ENCODE results near the gene ELL2. TPM values are rescaled to one million over a fixed set of nuclear protein-coding genes. Genes with fewer than 3 reads are reported as not detected.

ELL2 gene
- total and polyA plus RNA-seq, 2 of the 13 experiments (the other 11 are each of a cell fraction or from before 2014, with no cell fraction given) = 78.9 to 97.1 TPM

GRCh38 chr5:95872346-95873268 lies 89.0 kb downstream of the ELL2 start:
- ChIA-PET CTCF (ENCODE audit: low intra/inter-chr PET ratio, low total read pairs) (no interaction called here), POLR2A (interaction anchor here (2.7 kb wide), 1 partner anchor 8 kb away, joined by 12 read pairs; no protein-coding TSS in a partner anchor)
- H3K27me3 ChIP-seq (ENCODE audit: control insufficient read depth in 1 of 2, insufficient read depth in 2 of 2, low read length in 2 of 2) = no peaks in the 10 kb centered on the region
- H2AFZ ChIP-seq (ENCODE audit: low read length) = no peak overlapping the region
- H3K4me1 ChIP-seq (ENCODE audit: insufficient read depth, low read length) = peaks cover 64% of the 10 kb centered on the region
- H3K4me2 ChIP-seq (ENCODE audit: low read depth, low read length) = no peak overlapping the region
- H3K27ac ChIP-seq (ENCODE audit: extremely low read length, insufficient read depth, low read length) = no peak overlapping the region
- no peak overlapping the region for H3K4me3 ChIP-seq (replicated peaks in 1 of 3; ENCODE audit: insufficient read depth in 1 of 3, low read depth in 2 of 3, low read length in 3 of 3)
- 77% methylated on average over 6 of the region's 6 CpGs for WGBS (ENCODE audit: low lambda C conversion rate)
- no peak overlapping the region for H3K9ac ChIP-seq (ENCODE audit: insufficient read depth, low read depth, low read length)
- no peak for DNase-seq (ENCODE audit: low spot score)
- in situ Hi-C loops (cut with HindIII; ENCODE audit: extremely low pct_ligation_motif_present, low pct_unique_long_range_greater_than_20kb) = no loop called here
- no peaks in the 10 kb centered on the region for H3K36me3 ChIP-seq (replicated peaks in 1 of 2; ENCODE audit: control insufficient read depth in 1 of 2, insufficient read depth in 2 of 2, low read length in 2 of 2)
- ATAC-seq = no peak
- intact Hi-C loops (cut with micrococcal nuclease; ENCODE audit: unreplicated experiment) = no loop called here
- no TSS peak for BruUV-seq (replicated peaks)
- no peak for FAIRE-seq
- H3K9me3 ChIP-seq (ENCODE audit: low read length) = no peaks in the 10 kb centered on the region
- H4K20me1 ChIP-seq (ENCODE audit: insufficient read depth, low read length) = no peaks in the 10 kb centered on the region
- H3K79me2 ChIP-seq (ENCODE audit: insufficient read depth, low read length) = no peaks in the 10 kb centered on the region
- TF ChIP-seq U2AF1 (optimal IDR thresholded peaks at IDR 0.05; ENCODE audit: low read depth, low read length) (no peak), NR2F6 (IDR thresholded peaks at IDR 0.05) (no peak), NR2F6 (CRISPR knock-in tag; IDR thresholded peaks at IDR 0.05) (no peak), EED (CRISPR knock-in tag; IDR thresholded peaks at IDR 0.05) (no peak), ZNF503 (CRISPR knock-in tag; IDR thresholded peaks at IDR 0.05) (no peak), SRF (IDR thresholded peaks at IDR 0.05; ENCODE audit: low read depth, low read length) (no peak), TCF12 (IDR thresholded peaks at IDR 0.05) (no peak), TCF12 (CRISPR knock-in tag; IDR thresholded peaks at IDR 0.05) (no peak), ZNF614 (CRISPR knock-in tag; IDR thresholded peaks at IDR 0.05; ENCODE audit: borderline replicate concordance) (no peak), DZIP1 (CRISPR knock-in tag; IDR thresholded peaks at IDR 0.05) (no peak), RFX1 (IDR thresholded peaks at IDR 0.05) (no peak), MLXIP (CRISPR knock-in tag; IDR thresholded peaks at IDR 0.05; ENCODE audit: borderline replicate concordance) (no peak), ZNF780A (CRISPR knock-in tag; IDR thresholded peaks at IDR 0.05) (no peak), ZNF354B (CRISPR knock-in tag; IDR thresholded peaks at IDR 0.05) (no peak), PPARG (CRISPR knock-in tag; conservative IDR thresholded peaks at IDR 0.05) (no peak)

Data from HepG2 (cell line).